GM19193 (cell line): Measurements from ENCODE around the gene PCDHB9.
"Not testable (repeated sequence)": the region's sequence is repeated elsewhere in the genome, so short reads cannot be mapped to it uniquely, and the experiment has no call there.

ENCODE experiments used
- POLR2A ChIP-seq: IDR thresholded peaks from 4 replicates; pipeline ENCODE4 v1.6.1; 2011; ENCODE audit not compliant: insufficient read depth, insufficient read length; ENCODE audit errors: extremely low read depth

PCDHB9 gene

DNA sequence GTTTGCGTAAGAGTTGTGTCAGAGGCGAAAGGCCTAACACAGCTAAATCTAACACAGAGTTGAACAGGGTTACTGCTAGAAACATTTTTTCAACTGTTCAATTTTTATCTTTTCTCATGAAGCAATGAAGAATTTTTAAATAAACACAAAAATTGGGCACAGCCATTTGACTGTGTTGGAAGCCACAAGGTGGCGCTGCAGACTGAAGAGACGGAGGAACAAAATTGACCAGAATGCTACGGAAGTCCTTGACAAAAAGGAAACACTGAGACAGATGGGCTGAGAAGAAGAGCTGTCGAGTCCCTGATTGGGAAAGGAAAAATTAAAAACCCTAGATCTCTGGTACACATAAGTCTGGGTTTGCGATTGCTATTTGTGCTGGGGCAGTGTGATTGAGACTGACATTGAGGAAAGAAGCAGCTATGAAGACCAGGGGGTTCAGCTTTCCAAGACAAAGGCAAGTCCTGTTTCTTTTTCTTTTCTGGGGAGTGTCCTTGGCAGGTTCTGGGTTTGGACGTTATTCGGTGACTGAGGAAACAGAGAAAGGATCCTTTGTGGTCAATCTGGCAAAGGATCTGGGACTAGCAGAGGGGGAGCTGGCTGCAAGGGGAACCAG lies at the start of gene PCDHB9:
TSS of gene PCDHB9 (plus strand) at position 265 of the 616 bp plus-strand sequence. CDS start at position 423, 158 bp downstream.
- no peak for TF ChIP-seq POLR2A

DNA sequence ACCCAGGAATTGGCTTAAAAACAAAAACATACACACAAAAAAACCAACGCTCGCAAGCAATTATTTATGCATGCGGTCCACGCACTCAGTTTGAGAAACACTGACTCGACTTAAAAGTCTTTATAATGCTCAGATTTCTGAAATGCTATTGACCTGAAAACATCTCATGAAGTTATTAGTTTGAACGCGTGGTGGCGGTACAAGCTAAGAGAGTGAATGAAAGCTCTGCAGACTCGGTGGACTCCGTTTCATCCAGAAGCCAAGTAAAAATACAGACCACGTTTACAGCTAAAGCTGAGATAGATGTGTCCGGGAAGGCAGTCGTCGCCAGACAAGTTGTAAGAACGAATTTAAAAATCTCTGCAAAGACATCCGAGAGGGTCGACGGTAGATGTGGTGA lies 37.1 kb upstream of the PCDHB9 start, which contains the start of gene PCDHB6:
TSS of gene PCDHB6 (plus strand) at position 246 of the 400 bp plus-strand sequence. CDS start 201 bp downstream, outside the sequence.
- no peak for TF ChIP-seq POLR2A

DNA sequence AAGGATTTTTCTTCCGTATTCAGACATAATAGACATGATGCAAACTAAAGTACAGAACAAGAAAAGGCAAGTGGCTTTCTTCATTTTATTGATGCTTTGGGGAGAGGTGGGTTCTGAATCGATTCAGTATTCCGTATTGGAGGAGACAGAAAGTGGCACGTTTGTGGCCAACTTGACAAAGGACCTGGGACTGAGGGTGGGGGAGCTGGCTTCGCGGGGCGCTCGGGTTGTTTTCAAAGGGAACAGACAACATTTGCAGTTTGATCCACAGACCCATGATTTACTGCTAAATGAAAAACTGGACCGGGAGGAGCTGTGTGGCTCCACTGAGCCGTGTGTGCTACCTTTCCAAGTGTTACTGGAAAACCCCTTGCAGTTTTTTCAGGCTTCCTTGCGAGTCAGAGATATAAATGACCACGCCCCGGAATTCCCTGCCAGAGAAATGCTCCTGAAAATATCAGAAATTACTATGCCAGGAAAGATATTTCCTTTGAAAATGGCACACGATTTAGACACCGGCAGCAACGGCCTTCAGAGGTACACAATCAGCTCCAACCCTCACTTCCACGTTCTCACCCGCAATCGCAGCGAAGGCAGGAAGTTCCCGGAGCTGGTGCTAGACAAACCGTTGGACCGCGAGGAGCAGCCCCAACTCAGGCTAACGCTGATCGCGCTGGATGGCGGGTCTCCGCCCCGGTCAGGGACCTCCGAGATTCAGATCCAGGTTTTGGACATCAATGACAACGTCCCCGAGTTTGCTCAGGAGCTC lies 36.6 kb upstream of the PCDHB9 start:
- no peak for TF ChIP-seq POLR2A

DNA sequence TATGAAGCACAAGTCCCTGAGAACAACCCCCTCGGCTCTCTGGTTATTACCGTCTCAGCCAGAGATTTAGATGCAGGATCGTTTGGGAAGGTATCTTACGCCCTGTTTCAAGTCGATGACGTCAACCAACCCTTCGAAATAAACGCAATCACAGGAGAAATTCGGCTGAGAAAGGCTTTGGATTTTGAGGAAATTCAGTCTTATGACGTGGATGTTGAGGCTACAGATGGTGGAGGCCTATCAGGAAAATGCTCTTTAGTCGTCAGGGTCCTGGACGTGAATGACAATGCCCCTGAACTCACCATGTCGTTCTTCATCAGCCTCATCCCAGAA lies 36.0 kb upstream of the PCDHB9 start:
- TF ChIP-seq POLR2A, result no peak

DNA sequence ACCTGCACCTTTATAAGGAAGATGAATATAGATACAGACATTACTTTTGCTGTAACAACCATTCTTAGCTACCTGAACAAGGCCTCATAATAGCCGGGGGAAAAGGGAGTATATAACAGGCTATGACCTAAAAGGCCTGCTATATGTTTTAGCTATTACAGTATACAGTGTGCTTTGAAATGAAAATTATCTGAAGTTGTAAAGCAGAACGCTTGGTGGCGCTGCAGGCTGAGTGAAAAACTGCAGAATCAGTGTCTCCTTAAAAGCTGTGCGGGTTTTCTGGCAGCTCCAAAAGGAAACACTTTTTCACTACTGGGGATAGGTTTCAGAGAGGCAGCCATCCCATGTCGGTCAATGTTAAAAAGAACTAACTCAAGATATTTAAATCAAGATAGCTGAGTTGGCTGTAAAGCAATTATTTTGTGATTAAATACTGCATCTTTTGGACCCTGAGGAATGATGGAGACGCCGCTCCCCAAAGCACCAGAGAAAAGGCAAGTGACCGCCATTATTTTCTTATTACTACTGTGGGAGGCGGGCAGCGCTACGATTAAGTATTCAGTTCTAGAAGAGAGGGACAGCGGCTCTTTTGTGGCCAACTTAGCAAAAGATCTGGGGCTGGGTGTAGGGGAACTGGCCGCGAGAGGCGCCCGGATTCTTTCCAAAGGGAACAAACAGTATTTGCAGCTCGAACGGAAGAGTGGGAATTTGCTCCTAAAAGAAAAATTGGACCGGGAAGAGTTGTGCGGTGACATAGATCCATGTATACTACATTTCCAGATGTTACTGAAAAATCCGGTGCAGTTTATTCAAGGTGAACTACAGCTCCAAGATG lies 31.2 kb upstream of the PCDHB9 start:
- no peak for TF ChIP-seq POLR2A

DNA sequence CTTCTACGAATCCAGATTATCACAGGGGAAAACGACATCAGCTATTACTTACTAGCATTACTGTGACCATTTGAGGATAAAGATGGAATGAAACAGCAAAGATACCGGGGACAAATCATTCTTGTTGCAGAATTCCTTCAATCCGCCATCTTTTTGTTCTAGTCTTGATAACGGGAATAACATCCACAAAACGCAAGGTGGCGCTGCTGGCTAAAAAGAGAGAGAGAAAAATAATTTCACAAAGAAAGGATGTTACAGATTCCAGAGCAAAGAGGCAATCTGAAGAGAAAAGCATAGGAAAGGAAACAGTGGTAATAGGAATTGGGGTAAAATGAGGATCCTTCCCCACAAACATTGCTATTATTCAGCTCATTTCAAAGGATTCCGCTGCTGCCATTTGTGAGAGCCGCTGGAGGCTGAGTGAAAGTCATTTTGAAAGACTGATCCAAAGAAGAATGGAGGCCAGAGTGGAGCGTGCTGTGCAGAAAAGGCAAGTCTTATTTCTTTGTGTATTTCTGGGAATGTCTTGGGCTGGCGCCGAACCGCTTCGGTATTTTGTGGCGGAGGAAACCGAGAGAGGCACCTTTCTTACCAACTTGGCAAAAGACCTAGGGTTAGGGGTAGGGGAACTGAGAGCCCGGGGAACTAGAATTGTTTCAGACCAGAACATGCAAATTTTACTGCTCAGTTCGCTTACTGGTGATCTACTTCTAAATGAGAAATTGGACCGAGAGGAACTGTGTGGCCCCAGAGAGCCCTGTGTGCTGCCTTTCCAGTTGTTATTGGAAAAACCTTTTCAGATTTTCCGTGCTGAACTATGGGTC lies 14.4 kb upstream of the PCDHB9 start, which contains the start of gene PCDHB7:
TSS of gene PCDHB7 (plus strand) at position 264 of the 824 bp plus-strand sequence. CDS start at position 456, 192 bp downstream.
- TF ChIP-seq POLR2A, result no peak

DNA sequence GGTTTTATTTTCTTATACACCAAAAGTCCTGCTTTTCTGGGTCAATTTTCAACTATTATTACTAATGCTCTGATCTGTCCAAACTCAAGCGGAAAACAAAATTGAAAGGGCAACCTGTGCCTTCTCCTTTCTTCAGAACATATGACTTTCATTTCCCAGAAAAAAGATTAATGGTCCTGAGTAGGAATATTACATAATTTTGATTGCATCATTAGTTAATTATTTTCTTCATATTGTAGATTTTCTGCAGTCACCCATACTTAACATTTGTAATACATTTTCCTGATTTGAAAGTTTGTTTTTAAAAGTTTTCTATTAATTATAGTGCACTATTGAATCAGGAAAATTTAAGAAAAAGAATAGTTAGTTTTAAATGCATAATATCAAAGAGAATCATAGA lies 11.0 kb upstream of the PCDHB9 start:
- no peak for TF ChIP-seq POLR2A

DNA sequence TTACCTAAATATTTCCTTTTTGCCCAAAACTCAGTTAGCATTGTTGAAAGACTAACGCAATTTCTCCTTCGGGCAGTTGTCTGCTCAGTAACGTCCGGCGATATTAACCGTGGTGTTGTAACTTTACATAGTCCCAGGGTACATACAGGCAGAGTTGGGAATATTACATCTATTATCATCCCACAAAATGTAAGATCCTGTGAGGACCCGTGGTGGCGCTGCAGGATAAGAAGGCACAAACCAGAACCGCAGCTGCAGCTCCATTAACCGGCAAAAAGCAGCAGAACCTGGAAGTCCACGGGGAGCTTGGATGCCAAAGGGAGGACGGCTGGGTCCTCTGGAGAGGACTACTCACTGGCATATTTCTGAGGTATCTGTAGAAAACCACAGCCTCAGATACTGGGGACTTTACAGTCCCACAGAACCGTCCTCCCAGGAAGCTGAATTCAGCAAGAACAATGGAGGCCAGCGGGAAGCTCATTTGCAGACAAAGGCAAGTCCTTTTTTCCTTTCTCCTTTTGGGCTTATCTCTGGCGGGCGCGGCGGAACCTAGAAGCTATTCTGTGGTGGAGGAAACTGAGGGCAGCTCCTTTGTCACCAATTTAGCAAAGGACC lies 9.3 kb upstream of the PCDHB9 start, which contains the start of gene PCDHB8:
TSS of gene PCDHB8 (plus strand) at position 214 of the 615 bp plus-strand sequence. CDS start at position 459, 245 bp downstream.
- TF ChIP-seq POLR2A, result not testable (repeated sequence)

DNA sequence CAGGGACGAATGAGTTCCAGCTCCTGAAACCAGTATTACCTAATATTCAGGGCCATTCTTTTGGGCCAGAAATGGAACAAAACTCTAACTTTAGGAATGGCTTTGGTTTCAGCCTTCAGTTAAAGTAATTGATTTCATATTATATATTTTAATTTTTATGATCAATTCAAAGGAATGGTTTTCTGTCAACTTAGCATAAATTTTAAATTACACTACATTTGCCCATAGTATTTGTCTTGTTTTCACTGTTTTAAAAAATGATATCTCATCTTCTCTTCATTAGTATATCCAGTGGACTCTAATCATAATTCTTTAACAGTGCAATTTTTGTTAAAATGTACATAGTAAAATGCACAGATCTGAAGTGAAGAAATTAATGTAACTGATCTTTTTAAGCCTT lies 6.6 kb upstream of the PCDHB9 start:
- TF ChIP-seq POLR2A, result no peak

DNA sequence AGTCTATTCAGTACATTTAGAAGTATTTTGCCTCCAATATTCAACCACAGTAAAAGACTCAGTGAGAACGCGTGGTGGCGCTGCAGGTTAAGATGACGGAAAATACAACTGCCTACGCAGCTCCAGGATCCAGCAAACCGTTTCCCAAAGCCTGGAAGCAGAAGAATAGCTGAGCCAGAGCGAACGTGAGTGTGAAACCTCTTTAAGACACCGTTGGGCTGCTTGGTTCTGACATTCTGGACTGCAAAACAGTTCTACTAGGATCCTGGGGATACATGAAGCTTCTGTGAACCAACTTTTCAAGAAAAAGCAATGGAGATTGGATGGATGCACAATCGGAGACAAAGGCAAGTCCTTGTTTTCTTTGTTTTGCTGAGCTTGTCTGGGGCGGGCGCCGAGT lies 4.7 kb upstream of the PCDHB9 start, which contains the start of gene PCDHB16:
TSS of gene PCDHB16 (plus strand) at position 140 of the 400 bp plus-strand sequence. CDS start at position 313, 173 bp downstream.
- no peak for TF ChIP-seq POLR2A

DNA sequence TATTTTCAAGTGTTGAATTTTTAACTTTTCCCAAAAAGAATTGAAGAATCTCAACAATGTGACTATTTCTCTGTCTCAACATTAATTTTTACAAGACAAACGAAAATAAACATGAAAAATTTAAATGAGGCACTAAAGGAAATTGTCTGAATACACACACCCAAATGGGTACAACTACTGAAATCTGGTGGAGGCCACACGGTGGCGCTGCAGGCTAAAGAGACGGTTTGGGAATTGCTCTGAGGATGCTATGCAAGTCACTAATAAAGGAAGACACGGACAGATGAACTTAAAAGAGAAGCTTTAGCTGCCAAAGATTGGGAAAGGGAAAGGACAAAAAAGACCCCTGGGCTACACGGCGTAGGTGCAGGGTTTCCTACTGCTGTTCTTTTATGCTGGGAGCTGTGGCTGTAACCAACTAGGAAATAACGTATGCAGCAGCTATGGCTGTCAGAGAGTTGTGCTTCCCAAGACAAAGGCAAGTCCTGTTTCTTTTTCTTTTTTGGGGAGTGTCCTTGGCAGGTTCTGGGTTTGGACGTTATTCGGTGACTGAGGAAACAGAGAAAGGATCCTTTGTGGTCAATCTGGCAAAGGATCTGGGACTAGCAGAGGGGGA lies 5.3 kb downstream of the PCDHB9 start, which contains the start of gene PCDHB10:
TSS of gene PCDHB10 (plus strand) at position 244 of the 616 bp plus-strand sequence. CDS start at position 444, 200 bp downstream.
- no peak for TF ChIP-seq POLR2A

DNA sequence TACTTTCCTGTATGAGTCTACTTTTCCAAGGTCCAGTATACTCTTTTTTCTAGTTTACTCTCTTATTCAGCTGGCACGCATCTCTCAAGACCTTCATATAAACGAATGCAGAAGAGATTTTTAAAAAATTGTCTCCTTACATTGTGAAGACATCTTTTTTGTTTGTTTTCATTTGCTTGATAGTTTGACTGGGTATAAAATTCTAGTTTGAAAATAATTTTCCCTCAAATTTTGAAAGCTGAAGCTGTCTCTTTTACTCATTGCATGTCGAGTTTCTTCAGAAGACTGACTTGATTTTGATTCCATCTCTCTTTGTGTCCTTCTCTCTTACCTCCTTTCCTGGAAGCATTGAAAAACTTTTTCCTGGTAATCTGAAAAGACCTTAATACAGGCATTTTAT lies 9.4 kb downstream of the PCDHB9 start:
- no peak for TF ChIP-seq POLR2A

DNA sequence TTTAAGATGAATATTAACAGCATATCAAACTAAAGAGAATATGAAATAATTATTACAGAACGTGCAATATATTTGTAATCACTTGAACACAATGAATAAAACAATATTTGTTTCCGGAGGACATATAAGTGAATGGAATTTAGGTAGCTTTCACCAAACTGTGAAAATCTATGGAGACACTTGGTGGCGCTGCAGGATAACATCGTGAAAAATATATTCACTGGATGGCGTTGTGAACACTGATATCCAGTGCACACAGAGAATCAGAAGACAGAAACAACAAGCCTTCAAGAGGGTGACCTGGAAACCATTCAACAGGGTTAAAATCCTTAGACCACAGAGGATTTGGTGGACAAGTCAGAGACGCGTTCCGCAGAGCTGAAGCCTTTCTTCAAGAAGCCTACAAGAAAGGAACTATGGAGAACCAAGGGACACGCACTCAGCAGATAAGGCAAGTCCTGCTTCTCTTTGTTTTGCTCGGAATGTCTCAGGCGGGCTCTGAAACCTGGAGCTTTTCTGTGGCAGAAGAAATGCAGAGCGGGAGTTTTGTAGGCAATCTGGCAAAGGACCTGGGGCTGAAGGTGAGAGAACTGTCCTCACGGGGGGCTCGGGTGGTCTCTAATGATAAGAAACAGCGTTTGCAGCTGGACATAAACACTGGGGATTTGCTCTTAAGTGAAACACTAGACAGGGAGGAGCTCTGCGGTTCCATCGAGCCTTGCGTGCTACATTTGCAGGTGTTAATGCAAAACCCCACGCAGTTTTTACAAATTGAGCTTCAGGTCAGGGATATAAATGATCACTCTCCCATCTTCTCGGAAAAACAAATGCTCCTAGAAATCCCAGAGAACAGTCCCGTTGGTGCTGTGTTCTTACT lies 12.6 kb downstream of the PCDHB9 start, which contains the start of gene PCDHB11:
TSS of gene PCDHB11 (plus strand) at position 269 of the 877 bp plus-strand sequence. CDS start at position 417, 148 bp downstream.
- TF ChIP-seq POLR2A, result no peak

DNA sequence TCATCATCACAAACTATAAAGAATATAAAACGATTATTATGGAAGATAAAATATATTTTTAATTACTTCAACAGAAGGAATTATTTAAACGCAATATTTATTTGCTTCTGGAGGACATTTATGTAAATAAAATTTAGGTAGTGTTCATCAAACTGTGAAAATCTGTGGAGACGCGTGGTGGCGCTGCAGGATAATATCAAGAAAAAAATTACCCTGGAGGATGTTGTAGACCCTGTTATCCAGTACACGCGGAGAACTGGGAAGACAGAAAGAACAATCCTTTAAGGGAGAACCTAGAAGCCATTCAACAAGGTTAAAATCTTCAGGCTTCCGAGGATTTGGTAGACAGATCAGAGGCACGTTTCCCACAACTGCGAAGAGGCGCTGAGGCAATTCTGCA lies 21.5 kb downstream of the PCDHB9 start, which contains the start of gene PCDHB12:
TSS of gene PCDHB12 (plus strand) at position 242 of the 400 bp plus-strand sequence. CDS start 189 bp downstream, outside the sequence.
- no peak for TF ChIP-seq POLR2A
